HEK293 (cell line): Measurements from ENCODE around the gene MAPK8IP3.

Source experiments
- REST ChIP-seq: fragments of 450-650 bp; formaldehyde crosslinking; IDR thresholded peaks from 2 replicates; pipeline ENCODE4 v1.5.1; 2016; ENCODE audit warnings: missing biosample characterization, missing genetic modification characterization
- ZNF175 ChIP-seq: fragments of 450-650 bp; formaldehyde crosslinking; IDR thresholded peaks from 2 replicates; pipeline ENCODE4 v1.5.1; 2016; ENCODE audit warnings: missing biosample characterization, missing genetic modification characterization
- ZNF391 ChIP-seq: fragments of 450-650 bp; formaldehyde crosslinking; IDR thresholded peaks from 2 replicates; pipeline ENCODE4 v1.5.1; 2016; ENCODE audit warnings: low read depth, missing biosample characterization, missing genetic modification characterization, borderline replicate concordance
- ZNF398 ChIP-seq: fragments of 450-650 bp; formaldehyde crosslinking; IDR thresholded peaks from 2 replicates; pipeline ENCODE4 v1.5.1; 2017; ENCODE audit warnings: missing biosample characterization, missing genetic modification characterization
- TF ChIP-seq, protein P1 (sequence below): fragments of 450-650 bp; formaldehyde crosslinking; IDR thresholded peaks from 2 replicates; pipeline ENCODE4 v1.5.1; 2016; ENCODE audit warnings: missing biosample characterization, missing genetic modification characterization
- TF ChIP-seq, protein P2 (sequence below): fragments of 450-650 bp; formaldehyde crosslinking; IDR thresholded peaks from 2 replicates; pipeline ENCODE4 v1.5.1; 2017; ENCODE audit warnings: missing biosample characterization, mild to moderate bottlenecking, missing genetic modification characterization, moderate library complexity

- TF ChIP-seq ZNF175 (tag by site-specific recombination) (no peak), ZNF398 (tag by site-specific recombination) (no peak), ZNF391 (tag by site-specific recombination) (no peak), REST (tag by site-specific recombination) (no peak)
- TF ChIP-seq, protein P1, sequence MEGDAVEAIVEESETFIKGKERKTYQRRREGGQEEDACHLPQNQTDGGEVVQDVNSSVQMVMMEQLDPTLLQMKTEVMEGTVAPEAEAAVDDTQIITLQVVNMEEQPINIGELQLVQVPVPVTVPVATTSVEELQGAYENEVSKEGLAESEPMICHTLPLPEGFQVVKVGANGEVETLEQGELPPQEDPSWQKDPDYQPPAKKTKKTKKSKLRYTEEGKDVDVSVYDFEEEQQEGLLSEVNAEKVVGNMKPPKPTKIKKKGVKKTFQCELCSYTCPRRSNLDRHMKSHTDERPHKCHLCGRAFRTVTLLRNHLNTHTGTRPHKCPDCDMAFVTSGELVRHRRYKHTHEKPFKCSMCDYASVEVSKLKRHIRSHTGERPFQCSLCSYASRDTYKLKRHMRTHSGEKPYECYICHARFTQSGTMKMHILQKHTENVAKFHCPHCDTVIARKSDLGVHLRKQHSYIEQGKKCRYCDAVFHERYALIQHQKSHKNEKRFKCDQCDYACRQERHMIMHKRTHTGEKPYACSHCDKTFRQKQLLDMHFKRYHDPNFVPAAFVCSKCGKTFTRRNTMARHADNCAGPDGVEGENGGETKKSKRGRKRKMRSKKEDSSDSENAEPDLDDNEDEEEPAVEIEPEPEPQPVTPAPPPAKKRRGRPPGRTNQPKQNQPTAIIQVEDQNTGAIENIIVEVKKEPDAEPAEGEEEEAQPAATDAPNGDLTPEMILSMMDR: no peak
- TF ChIP-seq, protein P2, sequence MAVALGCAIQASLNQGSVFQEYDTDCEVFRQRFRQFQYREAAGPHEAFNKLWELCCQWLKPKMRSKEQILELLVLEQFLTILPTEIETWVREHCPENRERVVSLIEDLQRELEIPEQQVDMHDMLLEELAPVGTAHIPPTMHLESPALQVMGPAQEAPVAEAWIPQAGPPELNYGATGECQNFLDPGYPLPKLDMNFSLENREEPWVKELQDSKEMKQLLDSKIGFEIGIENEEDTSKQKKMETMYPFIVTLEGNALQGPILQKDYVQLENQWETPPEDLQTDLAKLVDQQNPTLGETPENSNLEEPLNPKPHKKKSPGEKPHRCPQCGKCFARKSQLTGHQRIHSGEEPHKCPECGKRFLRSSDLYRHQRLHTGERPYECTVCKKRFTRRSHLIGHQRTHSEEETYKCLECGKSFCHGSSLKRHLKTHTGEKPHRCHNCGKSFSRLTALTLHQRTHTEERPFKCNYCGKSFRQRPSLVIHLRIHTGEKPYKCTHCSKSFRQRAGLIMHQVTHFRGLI (tag by site-specific recombination): no peak
These were observed 76.6 kb downstream of the MAPK8IP3 start, which contains the start of the genes NUBP2 and SPSB3 for GRCh38 chr16:1782408-1783264.
